ENCODE measurements around the gene STARD13.

- no peak for TF ChIP-seq POLR2A (IDR thresholded peaks at IDR 0.05)
- TF ChIP-seq, protein P1, sequence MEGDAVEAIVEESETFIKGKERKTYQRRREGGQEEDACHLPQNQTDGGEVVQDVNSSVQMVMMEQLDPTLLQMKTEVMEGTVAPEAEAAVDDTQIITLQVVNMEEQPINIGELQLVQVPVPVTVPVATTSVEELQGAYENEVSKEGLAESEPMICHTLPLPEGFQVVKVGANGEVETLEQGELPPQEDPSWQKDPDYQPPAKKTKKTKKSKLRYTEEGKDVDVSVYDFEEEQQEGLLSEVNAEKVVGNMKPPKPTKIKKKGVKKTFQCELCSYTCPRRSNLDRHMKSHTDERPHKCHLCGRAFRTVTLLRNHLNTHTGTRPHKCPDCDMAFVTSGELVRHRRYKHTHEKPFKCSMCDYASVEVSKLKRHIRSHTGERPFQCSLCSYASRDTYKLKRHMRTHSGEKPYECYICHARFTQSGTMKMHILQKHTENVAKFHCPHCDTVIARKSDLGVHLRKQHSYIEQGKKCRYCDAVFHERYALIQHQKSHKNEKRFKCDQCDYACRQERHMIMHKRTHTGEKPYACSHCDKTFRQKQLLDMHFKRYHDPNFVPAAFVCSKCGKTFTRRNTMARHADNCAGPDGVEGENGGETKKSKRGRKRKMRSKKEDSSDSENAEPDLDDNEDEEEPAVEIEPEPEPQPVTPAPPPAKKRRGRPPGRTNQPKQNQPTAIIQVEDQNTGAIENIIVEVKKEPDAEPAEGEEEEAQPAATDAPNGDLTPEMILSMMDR (IDR thresholded peaks at IDR 0.05): no peak
These were observed 41.2 kb downstream of the STARD13 start for GRCh38 chr13:33244210-33244906.
